Epidermal melanocyte (primary cell): ENCODE results near the gene OR5AR1.
"Not testable (repeated sequence)": the region's sequence is repeated elsewhere in the genome, so short reads cannot be mapped to it uniquely, and the experiment has no call there.

ENCODE experiments used
- DNase-seq: peaks from one replicate; pipeline ENCODE4 v3.0.0; 2011; ENCODE audit warnings: low spot score; ENCODE audit not compliant: insufficient read length

OR5AR1 gene

DNA sequence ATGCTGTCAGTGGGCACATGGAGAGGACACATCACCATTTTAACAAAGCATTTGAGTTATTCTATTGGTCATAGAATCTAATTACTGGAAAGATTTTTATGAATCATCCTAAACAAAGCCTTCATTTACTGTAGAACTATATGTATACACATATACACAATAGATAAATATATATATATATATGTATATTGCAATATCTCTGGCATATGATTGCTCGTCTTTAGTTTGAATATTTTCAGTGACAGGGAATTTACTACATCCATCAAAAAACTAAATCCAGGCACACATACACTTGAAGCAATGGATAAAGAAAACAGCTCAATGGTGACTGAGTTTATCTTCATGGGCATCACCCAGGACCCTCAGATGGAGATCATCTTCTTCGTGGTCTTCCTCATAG, at the start of gene OR5AR1:
Gene OR5AR1 (plus strand): TSS at position 301 of the 400 bp plus-strand sequence. CDS start 0 bp downstream, at position 301.
- no peak for DNase-seq

DNA sequence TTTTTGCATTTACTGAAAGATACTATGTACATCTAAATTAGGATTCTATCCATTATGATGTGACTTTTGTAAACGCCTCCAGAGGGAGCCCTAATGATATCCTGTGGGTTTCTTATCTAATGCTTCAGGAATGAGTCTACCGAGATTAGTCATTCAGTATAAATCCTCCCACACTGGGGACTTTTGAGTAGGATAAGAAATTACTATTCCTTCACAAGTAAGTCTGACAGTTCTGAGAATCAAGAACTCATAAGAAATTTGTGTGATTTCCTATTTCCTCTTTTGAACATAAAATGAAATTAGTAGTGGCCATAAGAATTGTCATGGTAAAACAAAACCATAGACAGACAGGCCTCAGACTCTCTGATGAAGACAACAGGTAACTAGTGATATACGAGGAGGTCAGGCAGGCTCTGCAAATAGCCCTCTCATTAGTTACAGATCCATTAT, 38.8 kb upstream of the OR5AR1 start:
- peak; percentile 37 for DNase-seq

DNA sequence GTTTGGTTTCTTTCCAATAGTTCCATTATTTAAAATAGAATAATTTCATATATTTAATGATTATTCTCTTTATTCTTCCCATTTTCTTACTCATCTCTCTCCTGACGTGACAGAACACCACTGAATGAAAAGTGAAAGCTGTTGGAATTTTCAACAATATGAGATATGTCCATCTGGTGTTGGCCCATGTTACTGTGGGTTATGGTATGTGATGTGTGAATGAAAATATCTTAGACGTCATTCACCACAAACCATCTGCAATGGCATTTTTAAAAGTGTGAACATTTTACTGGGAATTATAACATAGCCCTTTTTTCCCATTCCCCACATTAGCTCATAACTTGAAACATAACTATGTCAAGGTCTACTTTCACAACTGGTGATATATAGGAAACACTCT, 37.5 kb upstream of the OR5AR1 start:
- no peak for DNase-seq

DNA sequence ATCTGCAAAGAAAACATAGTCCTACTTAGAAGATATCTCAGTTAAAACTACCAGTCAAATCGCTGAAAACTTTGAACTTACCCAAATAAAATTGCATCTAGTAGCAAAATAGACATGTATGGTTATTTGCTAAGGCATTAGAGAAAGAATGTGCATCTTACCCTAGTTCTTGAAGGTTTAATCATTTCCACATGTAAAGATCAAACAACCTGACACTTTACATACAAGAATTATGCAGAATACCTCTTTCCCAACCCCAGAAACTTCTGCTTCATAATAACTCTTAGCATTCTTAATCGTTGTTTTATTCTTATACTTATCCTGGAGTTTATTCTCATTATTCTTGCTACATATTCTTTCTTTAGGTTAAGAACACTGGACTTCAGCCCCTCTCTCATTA, 31.2 kb upstream of the OR5AR1 start:
- no peak for DNase-seq

DNA sequence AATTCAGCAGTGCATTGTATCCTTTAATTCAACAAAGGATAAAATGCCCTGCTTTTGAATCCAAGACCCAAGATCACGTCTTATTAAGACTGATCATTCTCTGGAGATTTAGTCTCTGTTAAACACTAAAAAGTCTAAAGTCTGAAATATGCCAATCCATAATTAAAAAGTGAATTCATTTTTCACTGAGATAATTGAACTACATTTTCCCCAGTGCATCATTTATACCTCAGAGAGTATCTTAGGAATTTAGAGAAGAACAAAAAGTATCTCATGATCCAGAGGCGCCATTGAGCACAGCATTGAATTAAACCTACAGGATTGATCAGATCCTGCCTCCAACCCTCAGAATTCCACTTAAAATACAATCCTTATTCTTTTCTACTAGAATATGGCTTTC, 26.6 kb upstream of the OR5AR1 start:
- no peak for DNase-seq

DNA sequence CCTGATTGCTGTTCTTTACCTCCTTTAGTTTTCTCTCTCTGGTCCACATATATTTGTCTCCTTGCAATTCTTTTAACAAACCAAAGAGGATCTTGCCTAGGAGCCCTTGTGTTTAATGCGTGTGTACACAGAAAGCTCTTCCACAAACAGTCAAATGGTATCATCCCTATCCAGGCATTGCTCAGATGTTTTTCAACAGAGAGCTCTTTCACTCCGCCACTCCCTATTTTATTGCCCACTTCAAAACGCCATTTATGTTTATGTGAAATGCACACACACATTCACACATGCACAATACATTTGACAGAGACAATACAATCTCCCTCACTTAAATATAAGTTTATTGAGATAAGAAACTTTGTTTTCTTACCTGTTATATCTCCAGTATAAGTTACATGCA, 26.0 kb upstream of the OR5AR1 start:
- no peak for DNase-seq

DNA sequence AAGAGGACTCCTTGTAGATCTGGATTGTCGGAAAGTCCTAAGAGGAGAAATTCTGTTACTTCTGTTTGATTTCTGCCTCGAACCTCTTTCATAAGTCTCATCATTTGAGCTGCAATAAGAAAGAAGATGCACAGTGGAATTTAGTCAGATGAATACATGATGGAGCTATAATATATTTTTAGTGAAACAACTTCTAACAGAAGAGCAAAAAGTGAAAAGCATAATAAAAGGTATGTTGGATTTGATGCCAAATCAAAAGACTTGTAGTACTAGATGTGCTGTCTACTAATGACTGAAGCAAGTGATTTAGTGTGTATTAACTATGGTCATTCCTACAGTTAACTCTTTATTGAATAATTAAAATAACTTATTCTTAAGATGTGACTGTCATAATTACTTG, 21.1 kb upstream of the OR5AR1 start, which contains the start of gene OR5AP2:
Gene OR5AP2 (minus strand): TSS at position 101 of the 400 bp plus-strand sequence. CDS start 0 bp downstream, at position 101.
- DNase-seq, result no peak

DNA sequence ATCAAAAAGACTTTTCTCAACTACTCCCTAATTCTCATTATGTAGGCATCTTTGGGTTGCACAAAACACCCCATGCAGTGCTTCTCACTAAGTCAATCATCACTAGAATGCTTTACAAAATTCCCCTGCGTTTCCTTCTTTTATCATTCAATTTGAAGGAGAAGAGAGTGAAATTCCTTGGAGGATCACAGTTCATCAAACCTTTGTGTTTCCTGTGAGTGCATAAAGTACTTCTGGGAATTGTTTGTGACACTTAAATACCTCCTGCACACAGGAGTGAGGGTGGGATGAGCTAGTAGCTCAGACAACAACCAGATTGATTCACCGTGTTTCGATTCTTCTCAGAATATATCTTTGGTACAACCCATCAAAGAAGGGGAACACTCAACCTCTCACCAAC, 3.7 kb upstream of the OR5AR1 start:
- DNase-seq, result no peak

DNA sequence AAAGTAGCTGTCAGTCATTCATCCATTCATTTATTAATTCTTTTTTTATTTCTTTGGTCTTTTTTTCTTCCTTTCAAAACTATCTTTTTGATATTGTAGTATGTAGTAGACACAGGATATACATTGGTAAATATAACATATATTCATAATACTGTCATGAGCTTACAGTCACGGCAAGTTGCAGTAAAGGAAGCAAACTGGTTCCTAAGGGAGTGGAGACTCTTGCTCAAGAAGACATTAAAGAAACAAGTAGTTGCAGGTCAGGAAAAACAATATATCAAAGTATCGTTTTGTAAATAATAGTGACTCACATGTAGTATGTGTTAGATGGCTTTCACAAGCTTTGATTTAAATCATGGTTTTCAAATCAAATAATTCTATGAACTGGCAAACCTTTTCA, 7.5 kb downstream of the OR5AR1 start:
- no peak for DNase-seq

DNA sequence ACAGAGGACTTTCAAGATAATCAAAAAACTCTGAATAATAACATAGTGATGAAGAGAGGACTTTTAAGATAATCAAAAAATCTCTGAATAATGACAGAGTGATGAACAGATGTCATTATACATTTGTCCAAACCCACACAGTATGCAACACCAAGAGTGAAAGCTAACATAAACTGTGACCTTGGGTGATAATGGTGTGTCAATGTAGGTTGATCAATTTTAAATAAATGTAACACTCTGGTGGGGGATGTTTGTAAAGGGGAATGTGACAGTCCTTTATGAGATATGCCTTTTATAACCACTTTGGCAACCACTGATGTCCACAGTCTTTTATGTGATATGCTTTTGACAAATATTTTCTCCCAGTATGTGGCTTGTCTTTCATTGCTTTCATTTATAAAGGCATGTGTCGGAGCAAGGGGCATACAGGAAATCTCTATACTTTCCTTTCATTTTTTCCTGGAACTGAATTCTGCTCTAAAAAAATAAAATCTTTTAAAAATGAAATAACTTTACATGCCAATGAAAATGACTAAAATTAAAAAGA, 25.1 kb downstream of the OR5AR1 start:
- no peak for DNase-seq

DNA sequence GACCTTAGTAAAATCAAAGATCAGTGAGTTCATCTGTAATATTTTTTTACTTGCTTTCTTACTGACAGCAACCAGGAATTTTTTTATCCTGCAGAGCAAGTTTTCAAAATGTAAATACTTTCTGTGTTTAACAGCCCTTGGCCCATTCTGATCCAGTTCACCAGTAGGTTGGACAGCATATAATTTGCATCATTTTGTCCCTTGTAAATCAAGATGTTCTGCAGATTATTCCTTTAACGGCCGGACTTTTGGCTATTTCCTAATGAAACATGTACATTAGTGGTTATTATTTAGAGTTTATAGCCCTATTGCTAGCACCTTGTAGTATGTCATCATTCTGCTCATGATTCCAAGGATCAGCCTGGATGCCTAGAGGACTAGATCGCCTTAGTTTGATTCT, 27.7 kb downstream of the OR5AR1 start:
- DNase-seq, result not testable (repeated sequence)

DNA sequence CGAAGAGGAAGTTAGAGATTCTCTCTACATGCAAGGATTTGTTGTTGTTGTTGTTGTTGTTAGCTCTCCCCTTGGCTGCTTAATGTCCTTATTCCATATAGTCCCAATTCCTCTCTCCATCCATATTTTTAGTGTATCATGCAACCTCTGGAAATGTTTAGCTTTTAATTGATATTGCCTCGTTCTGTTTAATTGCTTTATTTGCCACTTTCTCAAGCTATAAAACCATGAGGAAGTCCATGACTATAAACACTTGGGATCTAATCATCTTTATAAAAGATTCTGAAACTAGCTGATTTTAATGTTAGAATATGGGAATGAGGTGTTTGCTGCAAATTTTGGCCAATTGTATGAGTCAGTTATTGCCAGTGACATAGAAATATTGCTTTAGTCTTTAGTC, 29.9 kb downstream of the OR5AR1 start:
- no peak for DNase-seq

DNA sequence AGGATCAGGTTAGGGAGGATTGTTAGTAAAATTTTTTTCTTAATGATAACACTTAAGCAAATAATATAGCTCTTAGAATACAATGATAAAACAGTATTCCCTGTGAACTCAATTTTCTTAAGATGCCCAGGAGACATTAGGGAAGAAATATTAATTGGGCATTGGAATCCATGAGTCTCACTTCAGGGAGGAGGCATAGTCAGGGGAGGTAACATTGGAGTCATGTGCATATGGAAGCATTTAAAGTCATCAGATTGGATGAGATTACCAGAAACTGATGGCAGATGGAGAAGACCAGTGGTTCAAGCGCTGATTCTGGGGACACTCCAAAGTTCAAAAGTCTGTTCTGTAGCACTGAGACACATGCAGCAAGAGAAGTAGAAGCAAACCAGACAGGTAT, 35.3 kb downstream of the OR5AR1 start, which contains the start of gene OR9G1:
Gene OR9G1 (plus strand): TSS at position 301 of the 400 bp plus-strand sequence. CDS start 1,293 bp downstream, outside the sequence.
- DNase-seq, result no peak

DNA sequence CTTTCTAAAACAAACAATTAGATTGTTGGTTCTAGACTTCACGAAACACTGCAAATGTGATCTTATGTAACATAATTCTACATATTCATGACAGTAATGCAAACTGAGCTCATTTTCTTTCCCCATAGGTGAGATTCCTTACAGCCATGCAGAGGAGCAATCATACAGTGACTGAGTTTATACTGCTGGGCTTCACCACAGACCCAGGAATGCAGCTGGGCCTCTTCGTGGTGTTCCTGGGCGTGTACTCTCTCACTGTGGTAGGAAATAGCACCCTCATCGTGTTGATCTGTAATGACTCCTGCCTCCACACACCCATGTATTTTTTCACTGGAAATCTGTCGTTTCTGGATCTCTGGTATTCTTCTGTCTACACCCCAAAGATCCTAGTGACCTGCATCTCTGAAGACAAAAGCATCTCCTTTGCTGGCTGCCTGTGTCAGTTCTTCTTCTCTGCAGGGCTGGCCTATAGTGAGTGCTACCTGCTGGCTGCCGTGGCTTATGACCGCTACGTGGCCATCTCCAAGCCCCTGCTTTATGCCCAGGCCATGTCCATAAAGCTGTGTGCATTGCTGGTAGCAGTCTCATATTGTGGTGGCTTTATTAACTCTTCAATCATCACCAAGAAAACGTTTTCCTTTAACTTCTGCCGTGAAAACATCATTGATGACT, 36.9 kb downstream of the OR5AR1 start:
- no peak for DNase-seq

DNA sequence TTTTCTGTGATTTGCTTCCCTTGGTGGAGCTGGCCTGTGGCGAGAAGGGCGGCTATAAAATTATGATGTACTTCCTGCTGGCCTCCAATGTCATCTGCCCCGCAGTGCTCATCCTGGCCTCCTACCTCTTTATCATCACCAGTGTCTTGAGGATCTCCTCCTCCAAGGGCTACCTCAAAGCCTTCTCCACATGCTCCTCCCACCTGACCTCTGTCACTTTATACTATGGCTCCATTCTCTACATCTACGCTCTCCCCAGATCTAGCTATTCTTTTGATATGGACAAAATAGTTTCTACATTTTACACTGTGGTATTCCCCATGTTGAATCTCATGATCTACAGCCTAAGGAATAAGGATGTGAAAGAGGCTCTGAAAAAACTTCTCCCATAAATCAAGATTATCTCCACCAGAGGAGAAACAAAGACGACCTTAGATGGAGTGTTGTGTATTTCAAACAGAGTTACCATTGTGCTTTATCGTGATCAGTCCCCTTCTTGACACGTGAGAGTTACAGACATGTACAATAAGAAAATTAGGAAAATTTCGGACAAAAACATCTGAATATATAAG, 37.5 kb downstream of the OR5AR1 start:
- DNase-seq, result peak; percentile 28

DNA sequence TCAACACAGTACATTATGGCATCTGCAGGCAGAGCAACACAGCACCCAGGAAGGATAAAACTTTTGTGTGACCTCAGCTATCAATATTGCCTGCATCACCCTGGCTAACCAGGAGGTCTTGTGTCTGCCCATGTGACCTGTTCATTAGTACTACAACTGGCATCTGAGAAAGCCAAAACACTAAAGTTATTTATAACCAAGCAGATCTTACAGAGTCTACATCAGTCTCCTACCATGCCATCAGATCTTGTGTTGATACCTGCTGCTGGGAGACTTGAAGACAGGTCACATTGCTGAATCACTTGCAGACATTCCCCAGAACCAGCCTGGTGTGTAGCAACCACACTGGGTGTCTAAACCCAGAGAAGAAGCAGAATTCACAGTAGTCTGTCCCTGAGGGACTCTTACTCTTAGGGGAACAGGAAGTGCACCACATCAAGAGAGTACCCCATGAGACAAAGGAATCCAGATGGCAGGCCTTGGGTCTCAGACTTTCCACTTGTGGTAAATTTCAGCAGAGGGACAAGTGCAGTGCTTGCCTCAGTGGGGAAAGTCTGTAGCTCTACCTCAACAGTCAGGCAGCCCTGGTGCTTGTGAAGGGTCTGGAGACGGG, 42.4 kb downstream of the OR5AR1 start:
- DNase-seq, result no peak

DNA sequence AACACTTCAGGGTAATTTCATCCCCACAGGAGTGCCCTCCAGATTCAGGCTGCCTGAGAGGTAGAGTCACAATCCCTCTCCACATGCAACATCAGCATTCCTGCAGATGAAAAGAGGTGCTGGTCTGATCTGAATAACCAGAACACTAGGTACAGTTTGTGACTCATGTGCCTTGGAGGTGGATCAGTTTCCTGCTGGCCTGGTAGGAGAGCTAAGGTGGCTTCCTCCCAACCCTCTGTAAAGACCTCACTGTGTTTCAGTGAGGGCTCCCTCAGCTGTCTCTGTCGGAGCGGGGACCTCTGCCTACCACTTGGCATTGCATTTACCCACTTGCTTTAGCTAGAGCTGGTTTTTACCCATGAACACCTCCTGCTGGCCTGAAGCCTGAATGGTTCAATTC, 43.0 kb downstream of the OR5AR1 start:
- DNase-seq, result no peak

DNA sequence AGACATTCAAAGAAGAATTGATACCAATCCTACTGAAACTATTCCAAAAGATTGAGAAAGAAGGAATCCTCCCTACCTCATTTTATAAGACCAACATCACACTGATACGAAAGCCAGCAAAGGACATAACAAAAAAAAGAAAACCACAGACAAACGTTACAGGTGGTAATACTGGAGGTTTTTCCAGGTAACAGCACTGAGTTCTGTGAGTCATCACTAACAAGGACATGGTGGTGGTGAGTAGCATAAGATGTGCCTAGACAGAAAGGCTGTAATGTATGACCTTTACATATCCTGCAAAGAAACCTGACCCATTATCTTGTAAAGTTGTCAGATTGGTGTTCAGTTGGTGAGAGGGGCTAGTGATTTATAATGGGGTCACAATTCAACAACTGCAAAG, 50.7 kb downstream of the OR5AR1 start:
- DNase-seq, result no peak
